ENCODE results near the gene UNC13C.

UNC13C gene

DNA sequence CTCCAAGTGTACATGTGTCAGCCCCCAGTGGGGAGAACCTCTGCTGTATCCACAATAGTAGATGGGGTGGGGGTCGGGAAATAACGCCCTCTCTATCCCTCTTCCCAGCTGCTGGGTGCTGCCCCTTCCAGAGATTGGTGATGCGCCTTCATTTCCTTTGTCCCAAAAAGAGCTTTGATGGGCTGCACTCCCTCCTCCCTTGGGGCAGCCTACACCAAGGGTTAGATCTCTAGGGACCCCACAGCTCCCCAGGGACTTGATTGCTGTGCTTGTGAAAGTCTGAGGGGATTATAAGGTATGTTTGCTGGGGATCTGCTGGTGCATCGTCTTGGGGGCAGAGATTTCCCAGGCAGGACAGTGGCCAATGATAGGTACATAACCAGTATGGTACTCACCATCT is 105.3 kb downstream of the UNC13C start:
- no peak overlapping the region for H3K4me3 ChIP-seq (ENCODE audit: low read depth, low read length)
- no peak for DNase-seq (ENCODE audit: low read depth)
- TF ChIP-seq, protein P1, sequence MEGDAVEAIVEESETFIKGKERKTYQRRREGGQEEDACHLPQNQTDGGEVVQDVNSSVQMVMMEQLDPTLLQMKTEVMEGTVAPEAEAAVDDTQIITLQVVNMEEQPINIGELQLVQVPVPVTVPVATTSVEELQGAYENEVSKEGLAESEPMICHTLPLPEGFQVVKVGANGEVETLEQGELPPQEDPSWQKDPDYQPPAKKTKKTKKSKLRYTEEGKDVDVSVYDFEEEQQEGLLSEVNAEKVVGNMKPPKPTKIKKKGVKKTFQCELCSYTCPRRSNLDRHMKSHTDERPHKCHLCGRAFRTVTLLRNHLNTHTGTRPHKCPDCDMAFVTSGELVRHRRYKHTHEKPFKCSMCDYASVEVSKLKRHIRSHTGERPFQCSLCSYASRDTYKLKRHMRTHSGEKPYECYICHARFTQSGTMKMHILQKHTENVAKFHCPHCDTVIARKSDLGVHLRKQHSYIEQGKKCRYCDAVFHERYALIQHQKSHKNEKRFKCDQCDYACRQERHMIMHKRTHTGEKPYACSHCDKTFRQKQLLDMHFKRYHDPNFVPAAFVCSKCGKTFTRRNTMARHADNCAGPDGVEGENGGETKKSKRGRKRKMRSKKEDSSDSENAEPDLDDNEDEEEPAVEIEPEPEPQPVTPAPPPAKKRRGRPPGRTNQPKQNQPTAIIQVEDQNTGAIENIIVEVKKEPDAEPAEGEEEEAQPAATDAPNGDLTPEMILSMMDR (conservative IDR thresholded peaks at IDR 0.05; ENCODE audit: low read depth, low read length) = no peak

DNA sequence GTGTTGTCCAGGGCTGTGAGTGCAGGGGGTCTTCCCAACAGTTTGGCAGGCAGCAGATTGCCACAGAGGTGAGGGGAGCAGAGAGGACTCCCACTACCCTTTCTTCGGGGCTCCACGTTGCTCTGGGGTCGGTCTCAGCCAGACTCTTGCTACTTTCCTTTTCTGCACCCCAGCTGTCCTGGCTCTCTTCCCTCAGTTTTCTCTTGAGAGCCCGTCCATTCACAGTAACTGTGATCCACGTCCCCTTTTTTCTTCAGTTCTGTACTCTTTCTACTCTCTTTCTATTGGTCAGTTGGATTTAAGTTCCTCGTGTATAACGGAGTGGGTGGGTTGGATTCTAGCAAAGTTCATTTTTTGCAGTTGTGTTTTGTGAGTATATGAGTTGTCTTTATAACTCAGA is 105.8 kb downstream of the UNC13C start:
- no peak overlapping the region for H3K4me3 ChIP-seq (ENCODE audit: low read depth, low read length)
- DNase-seq (ENCODE audit: low read depth) = no peak
- TF ChIP-seq, protein P1 (conservative IDR thresholded peaks at IDR 0.05; ENCODE audit: low read depth, low read length) = no peak

- TF ChIP-seq, protein P1 (conservative IDR thresholded peaks at IDR 0.05; ENCODE audit: low read depth, low read length) = no peak
- DNase-seq (ENCODE audit: low read depth) = no peak
- H3K4me3 ChIP-seq (ENCODE audit: low read depth, low read length) = no peak overlapping the region
Observed at GRCh38 chr15:54088837-54089236, 110.6 kb downstream of the UNC13C start.

GRCh38 chr15:54089776-54090175 is 111.5 kb downstream of the UNC13C start:
- no peak overlapping the region for H3K4me3 ChIP-seq (ENCODE audit: low read depth, low read length)
- DNase-seq (ENCODE audit: low read depth) = no peak
- TF ChIP-seq, protein P1 (conservative IDR thresholded peaks at IDR 0.05; ENCODE audit: low read depth, low read length) = no peak

- H3K4me3 ChIP-seq (ENCODE audit: low read depth, low read length) = no peak overlapping the region
- TF ChIP-seq, protein P1 (conservative IDR thresholded peaks at IDR 0.05; ENCODE audit: low read depth, low read length) = no peak
- DNase-seq (ENCODE audit: low read depth) = no peak
Observed at GRCh38 chr15:54091651-54092050, 113.4 kb downstream of the UNC13C start.

- H3K4me3 ChIP-seq (ENCODE audit: low read depth, low read length) = no peak overlapping the region
- DNase-seq (ENCODE audit: low read depth) = no peak
- TF ChIP-seq, protein P1 (conservative IDR thresholded peaks at IDR 0.05; ENCODE audit: low read depth, low read length) = no peak
Observed at GRCh38 chr15:54094661-54095060, 116.4 kb downstream of the UNC13C start.

- H3K4me3 ChIP-seq (ENCODE audit: low read depth, low read length) = no peak overlapping the region
- TF ChIP-seq, protein P1 (conservative IDR thresholded peaks at IDR 0.05; ENCODE audit: low read depth, low read length) = no peak
- no peak for DNase-seq (ENCODE audit: low read depth)
Observed at GRCh38 chr15:54097019-54097418, 118.8 kb downstream of the UNC13C start.

Data from choroid plexus epithelial cell (primary cell).